ENCODE measurements around the gene HELQ. TPM values are rescaled to one million over a fixed set of nuclear protein-coding genes. Genes with fewer than 3 reads are reported as not detected.

The HELQ gene
- total and polyA plus RNA-seq, 4 donors, result 5.2 to 22.0 (median 12.9) TPM

- Histone ChIP-seq H3K4me1 (ENCODE audit: control insufficient read depth in 5 of 5, insufficient read depth in 5 of 5, low read length in 5 of 5) (no peaks in the 10 kb centered on the region), H3K36me3 (ENCODE audit: control insufficient read depth in 4 of 4, insufficient read depth in 4 of 4, low read length in 4 of 4) (no peaks in the 10 kb centered on the region), H3K4me3 (no peak overlapping the region), H3K9me3 (ENCODE audit: control insufficient read depth in 4 of 4, insufficient read depth in 3 of 4, low read length in 3 of 4) (peaks cover 0 to 1% (median 0%) of the 10 kb centered on the region in 4 donors), H3K27ac (ENCODE audit: low read depth in 1 of 2, low read length in 1 of 2) (no peak overlapping the region), H3K9ac (ENCODE audit: insufficient read depth in 1 of 2, low read length in 2 of 2) (no peak overlapping the region), H3K27me3 (ENCODE audit: control insufficient read depth in 3 of 3, insufficient read depth in 3 of 3, low read length in 2 of 3) (no peaks in the 10 kb centered on the region)
- DNase-seq (no peak), ATAC-seq (ENCODE audit: insufficient read depth, low FRiP score) (no peak)
- TF ChIP-seq CTCF (IDR thresholded peaks at IDR 0.05; ENCODE audit: control extremely low read depth, extremely low read depth), result no peak
- WGBS, 2 donors, result 91 to 92% methylated on average over 7 of the region's 7 CpGs
These were observed 94.1 kb downstream of the HELQ start for GRCh38 chr4:83361416-83362103.

- H3K36me3 ChIP-seq (ENCODE audit: control insufficient read depth in 4 of 4, insufficient read depth in 4 of 4, low read length in 4 of 4), result no peaks in the 10 kb centered on the region
- ATAC-seq (ENCODE audit: insufficient read depth, low FRiP score) (no peak), DNase-seq (no peak)
- H3K27me3 ChIP-seq (ENCODE audit: control insufficient read depth in 3 of 3, insufficient read depth in 3 of 3, low read length in 2 of 3), result no peaks in the 10 kb centered on the region
- 89% methylated on average over 4 of the region's 4 CpGs for WGBS, 2 donors
- no peaks in the 10 kb centered on the region for H3K9me3 ChIP-seq (ENCODE audit: control insufficient read depth in 4 of 4, insufficient read depth in 3 of 4, low read length in 3 of 4)
- no peak for TF ChIP-seq CTCF (IDR thresholded peaks at IDR 0.05; ENCODE audit: control extremely low read depth, extremely low read depth)
- no peak overlapping the region for H3K4me3 ChIP-seq
- no peaks in the 10 kb centered on the region for H3K4me1 ChIP-seq (ENCODE audit: control insufficient read depth in 5 of 5, insufficient read depth in 5 of 5, low read length in 5 of 5)
- no peak overlapping the region for H3K9ac ChIP-seq (ENCODE audit: insufficient read depth in 1 of 2, low read length in 2 of 2)
- H3K27ac ChIP-seq (ENCODE audit: low read depth in 1 of 2, low read length in 1 of 2), result no peak overlapping the region
These were observed 95.6 kb downstream of the HELQ start for GRCh38 chr4:83360018-83360417.

GRCh38 chr4:83358410-83358809 lies 97.2 kb downstream of the HELQ start:
- no peak overlapping the region for H3K9ac ChIP-seq (ENCODE audit: insufficient read depth in 1 of 2, low read length in 2 of 2)
- H3K4me3 ChIP-seq, result no peak overlapping the region
- H3K9me3 ChIP-seq (ENCODE audit: control insufficient read depth in 4 of 4, insufficient read depth in 3 of 4, low read length in 3 of 4), result no peaks in the 10 kb centered on the region
- H3K4me1 ChIP-seq (ENCODE audit: control insufficient read depth in 5 of 5, insufficient read depth in 5 of 5, low read length in 5 of 5), result no peaks in the 10 kb centered on the region
- H3K27ac ChIP-seq (ENCODE audit: low read depth in 1 of 2, low read length in 1 of 2), result no peak overlapping the region
- ATAC-seq (ENCODE audit: insufficient read depth, low FRiP score) (no peak), DNase-seq (no peak)
- WGBS, 2 donors, result 62 to 85% methylated on average over 1 of the region's 1 CpG
- TF ChIP-seq CTCF (IDR thresholded peaks at IDR 0.05; ENCODE audit: control extremely low read depth, extremely low read depth), result no peak
- no peaks in the 10 kb centered on the region for H3K27me3 ChIP-seq (ENCODE audit: control insufficient read depth in 3 of 3, insufficient read depth in 3 of 3, low read length in 2 of 3)
- no peaks in the 10 kb centered on the region for H3K36me3 ChIP-seq (ENCODE audit: control insufficient read depth in 4 of 4, insufficient read depth in 4 of 4, low read length in 4 of 4)

Small RNA genes lying within 50 kb of the gene (small RNA-seq; reads per million reads assigned to genes)
- gene AC114781.5 (ENCODE audit: low replicate concordance), result not detected

Other genes starting within 250 kb of the HELQ start
- 10 to 100 TPM in 1 of 2 donors, 1 to 10 TPM in 1; 7.5 to 15.1 TPM for gene COQ2, start 171.0 kb downstream of the HELQ start, total RNA-seq
- 10 to 100 TPM in 1 of 2 donors, 1 to 10 TPM in 1; 7.7 to 11.6 TPM for gene COQ2, start 171.0 kb downstream of the HELQ start, polyA plus RNA-seq
- gene HPSE, start 121.0 kb downstream of the HELQ start, total RNA-seq, result 1 to 10 TPM; 3.3 to 8.3 TPM
- gene HPSE, start 121.0 kb downstream of the HELQ start, polyA plus RNA-seq, result 1 to 10 TPM; 1.9 to 7.7 TPM
- gene MRPS18C, start 235 bp upstream of the HELQ start, total RNA-seq, result 10 to 100 TPM; 21.2 to 43.1 TPM
- 10 to 100 TPM; 35.4 to 47.4 TPM for gene MRPS18C, start 235 bp upstream of the HELQ start, polyA plus RNA-seq
- gene ABRAXAS1, start 29.3 kb upstream of the HELQ start, total RNA-seq, result 10 to 100 TPM in 1 of 2 donors, 1 to 10 TPM in 1; 9.4 to 23.4 TPM
- gene ABRAXAS1, start 29.3 kb upstream of the HELQ start, polyA plus RNA-seq, result 1 to 10 TPM; 4.3 to 5.0 TPM
- gene GPAT3, start 80.3 kb upstream of the HELQ start, total RNA-seq, result 10 to 100 TPM in 1 of 2 donors, 1 to 10 TPM in 1; 8.6 to 11.6 TPM
- gene GPAT3, start 80.3 kb upstream of the HELQ start, polyA plus RNA-seq, result 1 to 10 TPM; 2.5 to 6.6 TPM

All from lung (tissue), 13 donors.